GM12875 (cell line): ENCODE results near the gene OR8S1.
"Not testable (repeated sequence)": the region's sequence is repeated elsewhere in the genome, so short reads cannot be mapped to it uniquely, and the experiment has no call there.

Experiments used
- H3K4me3 ChIP-seq: one replicate; pipeline ENCODE4 v1.5.1; 2011; ENCODE audit warnings: low read depth, low read length, control low read depth
- TF ChIP-seq, protein P1 (sequence below): IDR thresholded peaks from 2 replicates; pipeline ENCODE4 v1.5.1; 2011; ENCODE audit warnings: low read depth, mild to moderate bottlenecking, control low read depth, inconsistent platforms, low read length, moderate library complexity, borderline replicate concordance; ENCODE audit not compliant: insufficient read depth

The OR8S1 gene

DNA sequence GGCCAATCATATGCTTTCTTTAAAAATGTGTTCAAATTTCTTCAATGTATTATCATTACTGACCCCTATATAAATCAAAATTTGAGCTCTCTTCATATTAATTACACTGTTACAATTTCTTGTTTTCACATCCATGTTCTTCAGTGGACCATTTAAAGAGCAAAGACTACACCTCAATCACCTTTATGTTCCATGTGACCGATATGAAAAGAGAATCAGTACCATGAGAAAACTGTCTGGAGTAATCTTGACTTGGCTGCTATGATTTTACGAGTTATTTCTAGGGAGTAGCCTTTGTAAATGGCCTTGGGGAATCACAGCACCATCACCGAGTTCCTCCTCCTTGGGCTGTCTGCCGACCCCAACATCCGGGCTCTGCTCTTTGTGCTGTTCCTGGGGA lies at the start of gene OR8S1:
TSS of gene OR8S1 (plus strand) at position 301 of the 400 bp plus-strand sequence. CDS start at position 301, 0 bp downstream.
- no peak within 1 kb of the TSS for H3K4me3 ChIP-seq
- TF ChIP-seq, protein P1, sequence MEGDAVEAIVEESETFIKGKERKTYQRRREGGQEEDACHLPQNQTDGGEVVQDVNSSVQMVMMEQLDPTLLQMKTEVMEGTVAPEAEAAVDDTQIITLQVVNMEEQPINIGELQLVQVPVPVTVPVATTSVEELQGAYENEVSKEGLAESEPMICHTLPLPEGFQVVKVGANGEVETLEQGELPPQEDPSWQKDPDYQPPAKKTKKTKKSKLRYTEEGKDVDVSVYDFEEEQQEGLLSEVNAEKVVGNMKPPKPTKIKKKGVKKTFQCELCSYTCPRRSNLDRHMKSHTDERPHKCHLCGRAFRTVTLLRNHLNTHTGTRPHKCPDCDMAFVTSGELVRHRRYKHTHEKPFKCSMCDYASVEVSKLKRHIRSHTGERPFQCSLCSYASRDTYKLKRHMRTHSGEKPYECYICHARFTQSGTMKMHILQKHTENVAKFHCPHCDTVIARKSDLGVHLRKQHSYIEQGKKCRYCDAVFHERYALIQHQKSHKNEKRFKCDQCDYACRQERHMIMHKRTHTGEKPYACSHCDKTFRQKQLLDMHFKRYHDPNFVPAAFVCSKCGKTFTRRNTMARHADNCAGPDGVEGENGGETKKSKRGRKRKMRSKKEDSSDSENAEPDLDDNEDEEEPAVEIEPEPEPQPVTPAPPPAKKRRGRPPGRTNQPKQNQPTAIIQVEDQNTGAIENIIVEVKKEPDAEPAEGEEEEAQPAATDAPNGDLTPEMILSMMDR: no peak

DNA sequence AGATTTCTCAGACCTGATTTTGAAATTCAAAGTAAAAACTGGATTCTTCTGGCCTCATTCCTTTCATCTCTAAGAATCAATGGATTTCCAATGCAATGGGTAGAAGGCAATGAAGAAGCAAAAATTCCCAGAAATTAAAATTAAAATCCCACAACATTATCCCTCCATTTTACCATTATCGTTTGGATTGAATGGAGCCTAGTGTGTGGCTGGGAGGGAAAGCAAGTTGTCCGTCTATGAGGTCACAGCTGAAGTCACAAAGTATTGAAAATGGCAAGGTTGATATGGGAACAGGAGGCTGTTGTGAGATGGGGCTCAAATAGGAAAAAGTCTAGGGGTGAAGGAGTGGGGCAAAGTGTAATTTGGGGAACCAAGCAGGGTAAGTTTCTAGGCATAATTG lies 43.2 kb upstream of the OR8S1 start, which contains the start of gene C12orf54:
TSS of gene C12orf54 (plus strand) at position 301 of the 400 bp plus-strand sequence. CDS start 799 bp downstream, outside the sequence.
- TF ChIP-seq, protein P1: no peak

GRCh38 chr12:48482930-48483329 lies 42.5 kb upstream of the OR8S1 start:
- H3K4me3 ChIP-seq: no peak overlapping the region
- TF ChIP-seq, protein P1: no peak

More for the DNA sequence above, 43.2 kb upstream of the OR8S1 start, which contains the start of gene C12orf54:
- H3K4me3 ChIP-seq: no peak within 1 kb of the TSS

DNA sequence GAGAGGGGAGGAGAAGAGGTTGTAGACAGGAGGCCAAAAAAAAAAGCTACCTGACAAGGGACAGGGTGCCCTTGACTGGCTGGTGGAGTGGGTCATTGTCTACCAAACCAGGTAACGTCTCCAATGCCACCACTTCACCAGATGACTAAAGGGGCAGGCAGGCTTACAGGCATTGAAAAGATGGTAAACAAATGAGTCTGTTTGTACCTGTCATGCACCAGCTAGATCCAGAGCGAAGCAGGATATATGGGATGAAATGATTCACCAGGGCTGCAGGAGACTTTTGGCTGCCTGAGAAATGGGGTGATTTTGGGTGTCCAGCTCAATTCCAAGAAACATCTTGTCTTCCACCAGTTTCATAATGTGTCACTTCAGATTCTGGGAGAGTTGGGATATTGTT lies 39.2 kb upstream of the OR8S1 start:
- TF ChIP-seq, protein P1: no peak
- H3K4me3 ChIP-seq: no peak overlapping the region

DNA sequence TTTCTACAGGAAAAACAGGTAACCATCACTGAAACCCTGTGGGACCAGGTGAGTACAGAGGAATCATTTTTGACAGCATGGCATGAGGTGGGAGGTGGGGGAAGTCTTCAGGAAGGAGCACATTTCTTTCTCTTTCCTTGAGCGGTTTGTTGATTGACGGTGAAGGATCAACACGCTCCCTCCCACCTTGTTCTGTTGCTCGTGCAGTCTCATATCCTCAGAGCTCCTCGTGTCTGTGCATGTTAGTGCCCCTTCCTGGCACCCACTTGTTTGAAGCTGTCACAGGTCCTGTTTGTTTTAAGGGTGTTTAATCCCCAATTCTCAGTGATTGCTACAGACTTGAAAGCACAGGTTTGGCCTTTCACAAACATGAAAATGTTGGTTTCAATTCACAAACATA lies 38.8 kb upstream of the OR8S1 start:
- TF ChIP-seq, protein P1: no peak
- H3K4me3 ChIP-seq: no peak overlapping the region

GRCh38 chr12:48489012-48489411 lies 36.4 kb upstream of the OR8S1 start:
- no peak overlapping the region for H3K4me3 ChIP-seq
- TF ChIP-seq, protein P1: no peak

GRCh38 chr12:48489456-48489855 lies 36.0 kb upstream of the OR8S1 start:
- H3K4me3 ChIP-seq: not testable (repeated sequence)

- H3K4me3 ChIP-seq: not testable (repeated sequence)
Measured at GRCh38 chr12:48500281-48500680, 25.2 kb upstream of the OR8S1 start.

- not testable (repeated sequence) for H3K4me3 ChIP-seq
Measured at GRCh38 chr12:48506836-48507235, 18.6 kb upstream of the OR8S1 start.
